Left renal cortex interstitium (tissue), 4 donors: ENCODE data around the gene LRRC32. TPM values are rescaled to one million over a fixed set of nuclear protein-coding genes. Genes with fewer than 3 reads are reported as not detected.

ENCODE experiments used
- DNase-seq, 4 donors: peaks; one replicate each; pipeline ENCODE4 v3.0.0-alpha.2; 2013; ENCODE audit warnings: low read depth in 4 of 4, low spot score in 2 of 4, missing footprints in 1 of 4
- polyA plus RNA-seq, 4 donors: library from polyadenylated mRNA; unstranded; fragments of 120-200 nt; gene quantifications; one replicate each; pipeline ENCODE4 v1.2.1, GENCODE V29; 2013; ENCODE audit not compliant: insufficient read length in 4 of 4

The LRRC32 gene
- polyA plus RNA-seq, 4 donors = 57.0 to 79.4 (median 61.6) TPM

DNA sequence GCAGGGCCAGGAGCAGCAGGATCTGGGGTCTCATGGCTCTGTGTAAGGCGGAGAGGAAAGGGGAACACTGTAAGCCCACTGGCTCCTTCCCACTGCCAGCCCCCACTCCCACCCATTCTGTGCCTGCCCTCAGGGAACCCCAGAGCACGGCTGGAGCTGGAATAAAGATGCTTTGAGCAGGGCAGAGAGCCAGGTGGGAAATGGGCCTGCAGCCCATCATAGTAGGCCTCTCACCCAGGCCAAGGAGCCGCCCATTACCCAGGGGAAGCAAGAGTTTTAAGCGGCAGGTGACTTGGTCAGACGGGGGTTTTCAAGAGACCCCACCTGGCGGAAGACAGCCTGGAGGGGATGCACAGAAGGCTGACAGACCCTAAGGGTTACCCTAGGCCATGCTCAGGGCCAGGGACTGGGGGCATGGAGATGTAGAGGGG lies 4.6 kb downstream of the LRRC32 start:
- no peak for DNase-seq

DNA sequence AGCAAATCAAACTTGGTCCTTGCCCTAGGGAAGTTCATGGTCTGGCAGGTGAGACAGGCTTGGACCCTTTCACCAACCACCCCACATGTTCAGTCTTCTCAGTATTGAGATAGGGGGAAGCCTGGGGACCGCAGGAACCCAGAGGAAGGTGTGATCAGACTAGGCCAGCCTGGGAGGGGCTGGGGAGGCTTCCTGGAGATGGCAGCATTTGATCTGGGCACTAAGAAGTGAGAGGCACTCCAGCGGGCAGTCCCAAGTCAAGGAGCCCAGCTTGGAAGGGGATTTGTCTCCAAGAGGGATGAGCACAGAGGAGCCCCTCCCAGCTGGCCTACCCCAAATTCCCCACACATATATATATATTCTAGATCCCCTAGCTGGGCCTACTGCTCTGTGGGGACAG lies 5.4 kb downstream of the LRRC32 start:
- DNase-seq = no peak

DNA sequence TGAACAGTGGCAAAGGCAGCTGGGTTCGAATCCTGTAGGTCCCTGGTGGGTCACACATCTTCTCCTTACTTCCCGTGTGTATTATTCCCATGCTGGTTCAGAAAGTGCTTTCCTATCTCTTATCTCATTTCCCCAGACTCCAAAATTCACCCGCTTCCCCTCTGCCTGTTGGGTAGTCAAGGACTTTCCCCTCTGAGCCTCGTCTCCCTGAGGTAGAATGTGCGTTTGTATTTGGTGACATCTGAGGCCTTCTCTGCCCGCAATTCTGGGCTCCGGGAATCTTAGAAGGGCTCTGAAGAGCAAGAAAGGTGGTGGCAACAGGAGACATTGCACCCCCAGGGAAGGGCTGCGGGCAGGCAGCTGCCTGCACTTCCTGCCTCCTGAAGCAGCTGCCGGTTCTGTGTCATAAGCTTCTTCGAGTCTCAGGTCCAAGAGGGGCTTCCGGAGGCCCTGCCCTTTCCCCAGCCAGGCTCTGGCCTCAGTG lies 5.9 kb downstream of the LRRC32 start:
- no peak for DNase-seq

DNA sequence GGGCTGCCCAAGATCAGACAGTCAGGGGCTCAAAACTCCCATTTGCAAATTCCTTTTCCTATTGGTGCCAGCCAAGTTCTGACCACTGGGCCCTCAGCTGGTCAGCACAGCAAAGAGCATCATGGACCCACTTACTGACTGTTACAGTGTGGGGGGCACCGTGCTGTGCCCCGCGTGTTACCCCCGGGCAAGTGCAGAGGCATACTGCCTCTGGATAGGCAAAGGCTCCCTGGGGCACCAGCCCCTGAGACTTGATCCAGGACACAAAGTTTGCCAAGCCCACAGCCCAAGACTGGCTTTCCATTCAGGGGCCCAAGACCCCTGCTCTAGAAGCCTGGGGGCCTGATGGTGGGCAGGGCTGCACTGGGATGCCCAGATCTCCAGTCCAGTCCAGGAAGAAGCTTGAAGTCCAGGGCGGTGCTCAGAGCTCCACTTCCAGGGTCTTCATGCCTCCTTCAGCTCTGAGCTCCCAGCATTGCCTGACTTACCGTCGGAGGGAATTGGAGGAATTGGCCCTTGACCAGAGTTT lies 6.6 kb downstream of the LRRC32 start:
- no peak for DNase-seq

DNA sequence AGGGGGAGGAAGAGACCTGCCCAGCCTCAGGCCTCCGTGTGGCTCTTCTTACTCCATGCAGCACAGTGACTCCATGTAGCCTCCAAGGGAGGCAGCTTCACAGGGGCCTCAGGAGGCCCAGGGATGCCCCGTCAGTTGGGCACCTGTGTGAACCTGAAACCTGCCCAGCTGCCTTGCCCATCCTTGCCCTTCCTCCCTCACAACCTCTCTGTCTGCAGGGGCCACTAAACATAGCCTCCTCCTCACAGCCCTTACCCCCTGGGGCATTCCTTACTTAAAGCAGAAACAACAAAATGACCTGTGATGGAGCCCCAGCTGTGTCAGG lies 7.1 kb downstream of the LRRC32 start:
- no peak for DNase-seq

DNA sequence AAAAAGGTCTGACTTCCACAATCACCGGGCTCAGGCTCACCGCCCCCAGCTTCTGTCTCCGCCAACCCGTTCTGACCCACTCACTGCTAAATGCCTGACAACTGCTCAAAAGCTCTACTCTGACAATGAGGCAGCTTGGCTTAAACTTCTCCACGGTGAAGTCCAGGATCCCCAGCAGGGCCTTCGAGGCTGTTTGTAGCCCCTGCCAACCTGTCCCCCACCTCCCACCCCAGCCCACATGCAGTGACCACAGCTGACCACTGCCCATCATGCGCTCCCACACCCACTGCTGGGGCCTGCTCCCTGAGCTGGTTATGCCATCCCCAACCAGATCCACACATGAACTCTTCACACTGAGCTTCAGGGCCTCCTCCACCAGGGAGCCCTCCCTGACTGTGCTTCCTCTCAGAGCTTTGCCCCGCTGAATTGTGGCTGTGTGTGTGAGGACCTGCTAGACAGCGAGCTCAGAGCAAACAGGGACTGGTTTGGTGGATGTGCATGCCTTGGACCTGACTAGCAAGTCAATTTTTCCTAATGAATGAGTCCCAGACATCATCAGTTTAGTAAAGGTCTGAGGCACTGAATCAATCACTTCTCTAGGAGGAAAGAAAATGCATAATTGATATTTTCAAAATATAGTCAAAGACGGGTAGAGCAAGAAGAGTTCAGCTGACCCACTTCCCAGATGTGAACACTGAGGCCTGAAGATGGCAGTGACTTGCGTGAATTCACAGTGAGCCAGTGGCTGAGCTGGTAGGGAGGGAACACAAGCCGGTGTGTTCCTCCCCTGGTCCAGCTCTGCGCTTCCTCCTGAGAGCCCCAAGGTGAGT lies 7.7 kb downstream of the LRRC32 start:
- DNase-seq = no peak

DNA sequence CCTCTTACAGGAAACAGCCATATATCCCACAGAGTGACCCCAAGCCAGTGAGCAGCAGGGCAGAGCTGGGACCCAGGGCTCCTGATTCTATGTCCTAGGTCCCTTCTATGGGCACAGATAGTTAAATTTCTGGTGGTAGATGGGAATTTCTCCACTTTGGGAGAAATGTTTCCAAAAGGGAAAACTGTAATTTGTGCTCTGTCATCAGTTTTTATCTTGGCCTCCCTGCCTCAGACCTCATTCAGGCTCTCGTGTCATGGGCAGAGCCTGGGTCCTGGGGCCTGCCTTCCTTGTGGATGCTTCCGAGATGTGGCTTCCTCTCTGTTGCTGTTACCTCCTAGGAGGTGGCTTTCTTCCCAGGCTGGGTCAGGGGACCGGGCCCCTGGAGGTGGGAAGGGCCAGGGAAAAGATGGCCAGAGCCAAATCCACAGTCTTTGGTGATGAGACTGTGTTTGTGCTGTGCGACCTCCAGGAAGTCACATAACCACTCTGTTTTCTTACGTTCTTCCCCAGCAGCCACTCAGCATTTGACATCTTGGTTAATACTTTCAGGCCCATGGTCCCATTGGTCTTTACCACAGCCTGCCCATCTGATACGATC lies 8.6 kb downstream of the LRRC32 start:
- DNase-seq = no peak

DNA sequence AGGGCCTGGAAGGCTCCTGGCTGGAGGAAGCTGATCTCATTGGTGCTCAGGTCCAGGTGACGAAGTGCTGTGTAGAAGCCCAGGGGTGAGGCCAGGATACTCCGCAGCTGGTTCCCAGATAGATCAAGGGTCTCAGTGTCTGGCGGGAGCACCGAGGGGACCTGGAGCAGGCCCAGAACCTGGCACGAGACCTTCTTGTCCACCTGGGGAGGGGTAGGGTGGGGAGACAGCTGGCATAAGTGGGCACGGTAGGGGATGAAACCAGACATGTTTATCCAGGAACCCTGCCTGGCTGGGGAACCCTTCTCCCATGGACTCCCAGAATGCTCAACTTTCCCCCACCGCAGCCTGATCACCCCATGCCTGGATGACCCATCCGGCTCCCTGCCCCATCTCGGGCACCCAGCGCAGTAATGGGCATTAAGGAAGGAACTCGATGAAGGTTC lies 9.2 kb downstream of the LRRC32 start:
- no peak for DNase-seq

DNA sequence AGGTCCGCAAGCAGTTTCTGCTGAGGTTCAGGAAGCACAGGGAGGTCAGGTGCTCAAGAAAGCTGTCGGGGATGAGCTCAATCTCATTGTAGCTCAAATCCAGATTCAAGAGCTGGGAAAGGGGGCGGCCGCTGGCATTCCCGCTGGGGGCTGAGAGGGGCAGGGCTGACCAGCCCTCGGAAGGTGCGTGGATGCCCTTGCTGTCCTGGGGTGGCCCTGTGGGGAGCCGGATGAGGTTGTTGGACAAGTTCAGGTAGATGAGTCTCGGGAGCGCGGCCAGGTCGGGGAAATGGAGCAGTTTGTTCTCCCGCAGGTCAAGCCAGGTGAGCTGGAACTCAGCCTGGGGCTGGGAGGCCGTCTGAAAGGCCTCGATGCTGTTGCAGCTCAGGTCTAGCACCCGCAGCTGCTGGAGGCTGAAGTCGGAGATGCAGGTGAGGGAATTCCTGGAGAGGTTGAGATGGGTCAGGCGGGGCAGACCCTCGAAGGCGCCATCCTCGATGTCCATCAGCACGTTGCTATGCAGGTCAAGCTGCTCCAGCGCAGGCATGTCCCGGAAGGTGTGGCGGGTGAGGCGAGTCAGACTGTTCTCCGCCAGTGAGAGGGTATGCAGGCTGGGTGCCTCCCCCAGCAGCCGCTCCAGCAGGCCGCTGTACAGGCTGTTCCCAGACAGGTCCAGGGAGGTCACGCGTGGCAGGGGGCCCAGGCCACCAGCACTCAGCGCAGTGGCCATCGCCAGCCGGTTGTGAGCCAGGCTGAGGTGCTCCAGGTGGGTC lies 9.8 kb downstream of the LRRC32 start:
- no peak for DNase-seq

DNA sequence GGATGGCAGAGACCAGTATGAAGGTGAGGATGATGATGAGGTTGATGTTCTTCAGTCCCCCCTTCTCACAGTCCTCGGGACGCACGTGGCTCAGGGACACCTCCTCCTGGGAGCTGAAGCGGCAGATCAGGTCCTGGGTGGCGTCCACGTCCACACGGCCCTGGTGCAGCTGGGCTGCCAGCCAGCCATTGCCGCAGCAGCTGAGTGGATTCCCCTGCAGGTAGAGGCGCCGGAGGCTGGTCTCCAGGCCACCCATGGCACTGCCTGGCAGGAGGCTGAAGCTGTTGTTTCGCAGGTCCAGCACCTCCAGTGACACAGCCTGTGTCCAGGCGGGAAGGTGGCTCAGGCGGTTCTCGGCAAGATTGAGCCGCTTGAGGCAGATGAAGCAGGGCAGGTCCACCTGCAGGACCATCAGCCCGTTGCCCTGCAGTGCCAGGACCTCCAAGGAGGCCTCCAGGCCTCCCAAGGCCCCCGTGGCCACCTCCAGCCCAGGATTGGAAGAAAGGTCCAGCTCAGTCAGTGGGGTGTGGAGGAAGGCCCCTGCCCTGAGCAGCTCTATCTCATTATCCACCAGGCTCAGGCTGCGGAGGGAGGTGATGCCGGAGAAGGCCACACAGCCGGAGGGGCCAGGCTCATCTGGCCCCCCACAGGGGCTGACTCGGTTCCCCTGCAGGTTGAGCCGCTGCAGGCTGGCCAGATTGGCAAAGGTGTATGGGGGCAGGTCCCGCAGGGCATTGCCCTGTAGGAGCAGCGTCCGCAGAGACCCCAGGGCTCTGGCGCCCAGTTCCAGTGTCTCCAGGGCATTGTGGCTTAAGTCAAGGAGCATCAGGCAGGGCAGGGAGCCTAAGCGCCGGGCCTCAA lies 10.6 kb downstream of the LRRC32 start:
- DNase-seq = no peak

DNA sequence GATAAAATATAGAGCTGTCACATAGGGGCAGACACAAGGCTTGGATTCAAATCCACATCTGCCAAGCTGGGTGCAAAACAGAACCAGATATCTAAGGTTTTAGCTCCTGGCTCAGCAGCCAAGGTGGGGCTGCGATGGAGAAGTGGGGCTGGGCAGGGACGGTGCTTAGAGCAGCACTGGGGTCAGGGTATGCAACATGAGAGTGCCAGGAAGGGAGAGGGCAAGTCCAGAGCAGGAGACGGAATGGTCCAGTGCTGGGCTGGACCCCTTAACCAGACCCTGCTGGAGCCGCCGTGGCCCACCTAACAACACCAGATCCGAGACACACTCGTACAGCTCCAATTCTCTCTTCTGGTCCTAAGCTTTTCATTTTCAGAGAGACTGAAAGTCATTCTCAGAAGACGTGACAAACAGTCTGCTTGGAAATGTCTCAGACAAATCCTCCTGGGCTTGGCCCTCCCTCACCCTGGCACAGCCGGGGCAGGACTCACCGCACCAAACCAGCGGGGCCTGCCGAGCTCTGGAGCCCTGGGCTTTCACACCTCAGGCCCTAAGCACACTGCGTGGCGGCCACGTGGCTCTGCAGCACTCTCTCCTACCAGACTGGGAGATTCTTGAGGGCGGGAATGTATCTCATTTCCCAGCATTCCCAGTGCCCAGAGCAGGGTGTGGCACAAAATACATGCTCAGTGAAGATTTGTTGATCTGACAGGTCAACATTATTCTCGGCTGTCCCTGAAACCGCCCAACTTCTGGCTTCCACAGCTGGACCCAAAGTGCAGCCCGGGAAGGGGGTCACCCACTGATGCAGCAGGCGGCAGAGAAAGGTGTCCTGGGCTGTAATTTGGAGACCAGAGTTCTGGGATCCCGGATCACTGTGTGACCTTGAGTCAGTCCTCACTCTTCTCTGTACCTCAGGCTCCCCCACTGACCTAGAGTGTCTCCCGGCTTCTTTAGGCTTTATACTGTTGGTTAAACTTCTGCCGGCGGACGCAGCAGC lies 11.6 kb downstream of the LRRC32 start:
- no peak for DNase-seq

DNA sequence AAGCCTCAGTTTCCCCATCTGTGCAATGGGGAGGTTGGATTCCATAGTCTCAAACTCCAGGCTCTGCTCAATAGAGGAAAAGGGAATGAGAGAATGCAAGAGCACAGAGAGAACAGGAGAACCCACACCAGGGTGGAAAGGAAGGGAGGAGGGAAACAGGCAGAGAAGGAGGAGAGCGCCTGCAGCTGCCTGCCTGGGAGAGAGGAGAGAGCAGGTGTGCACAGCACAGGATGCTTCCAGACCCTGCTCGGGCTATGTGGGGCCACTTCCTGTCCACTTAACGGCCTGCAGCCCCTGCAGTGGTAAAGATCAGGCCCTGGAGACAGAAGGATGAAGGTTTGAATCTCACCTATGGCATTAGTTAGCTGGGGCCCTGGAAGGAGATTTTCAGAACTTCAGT lies 12.3 kb downstream of the LRRC32 start:
- no peak for DNase-seq

DNA sequence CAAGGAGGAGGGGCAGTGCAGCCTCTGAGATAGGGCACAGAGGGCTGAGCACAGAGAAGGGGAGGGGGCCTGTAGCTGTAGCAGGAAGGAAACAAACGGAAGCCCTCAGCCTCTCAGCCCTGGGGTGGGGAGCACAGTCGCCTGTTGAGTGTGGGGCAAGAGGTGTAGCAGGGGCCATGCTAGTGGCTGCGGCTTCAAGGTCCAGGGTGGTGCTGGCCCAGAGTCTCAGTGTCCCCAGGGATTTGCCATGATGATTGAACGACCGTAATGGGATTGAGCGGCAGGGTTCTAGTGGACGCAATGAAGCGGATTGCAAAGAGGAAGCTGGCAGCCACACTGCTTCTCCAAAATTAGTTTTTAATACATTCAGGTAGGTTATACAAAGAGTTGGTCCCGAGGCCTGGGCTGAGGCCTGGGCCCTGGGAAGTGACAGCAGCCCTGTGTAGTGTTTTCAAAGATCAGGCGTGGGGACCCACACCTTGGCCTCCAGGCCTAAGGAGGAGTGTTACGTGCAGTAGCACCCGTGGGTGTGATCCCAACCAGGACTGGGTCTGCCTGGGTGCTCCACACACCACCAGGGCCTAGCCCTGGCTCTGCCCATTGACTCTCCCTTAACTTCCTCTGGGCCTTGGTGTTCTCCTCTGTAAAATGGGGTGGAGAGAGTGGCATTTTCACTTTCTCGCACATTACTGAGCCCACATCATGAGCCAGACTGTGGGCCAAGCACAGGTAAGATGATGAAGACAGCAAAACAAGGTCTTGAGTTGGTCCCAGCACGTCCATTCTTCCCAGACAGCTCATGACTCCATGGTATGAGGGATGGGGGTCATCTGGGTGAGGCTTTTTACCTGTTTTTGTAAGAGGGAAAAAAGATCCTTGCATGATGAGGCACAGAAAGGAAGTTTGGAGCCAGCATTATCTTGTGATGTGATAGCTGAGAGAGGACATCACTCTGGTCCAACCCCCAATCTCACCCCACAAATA lies 13.1 kb downstream of the LRRC32 start:
- no peak for DNase-seq

DNA sequence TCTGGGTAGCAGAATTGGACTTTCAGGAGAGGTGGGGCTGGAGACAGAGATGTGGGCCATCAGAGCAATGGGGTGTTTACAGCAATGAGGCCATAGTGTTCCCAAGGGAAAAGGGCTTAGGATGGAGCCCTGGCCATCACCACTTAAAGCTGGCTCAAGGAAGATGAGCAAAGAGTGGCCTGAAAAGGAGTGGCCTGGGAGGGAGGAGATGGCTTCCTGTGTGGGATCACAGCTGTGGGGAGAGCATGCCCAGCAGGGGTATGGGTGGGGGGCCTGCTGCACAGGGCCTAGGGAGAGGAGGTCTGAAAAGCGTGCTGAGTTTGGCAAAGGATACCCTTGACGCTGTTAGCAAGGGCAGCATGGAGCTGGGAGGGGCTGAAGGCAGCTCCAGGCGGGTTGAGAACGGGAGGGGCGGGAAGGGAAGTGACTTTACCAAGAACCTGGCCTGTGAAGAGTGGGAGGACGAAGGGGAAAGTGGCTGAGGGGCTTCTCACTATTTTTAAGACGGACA lies 13.9 kb downstream of the LRRC32 start:
- DNase-seq = no peak

DNA sequence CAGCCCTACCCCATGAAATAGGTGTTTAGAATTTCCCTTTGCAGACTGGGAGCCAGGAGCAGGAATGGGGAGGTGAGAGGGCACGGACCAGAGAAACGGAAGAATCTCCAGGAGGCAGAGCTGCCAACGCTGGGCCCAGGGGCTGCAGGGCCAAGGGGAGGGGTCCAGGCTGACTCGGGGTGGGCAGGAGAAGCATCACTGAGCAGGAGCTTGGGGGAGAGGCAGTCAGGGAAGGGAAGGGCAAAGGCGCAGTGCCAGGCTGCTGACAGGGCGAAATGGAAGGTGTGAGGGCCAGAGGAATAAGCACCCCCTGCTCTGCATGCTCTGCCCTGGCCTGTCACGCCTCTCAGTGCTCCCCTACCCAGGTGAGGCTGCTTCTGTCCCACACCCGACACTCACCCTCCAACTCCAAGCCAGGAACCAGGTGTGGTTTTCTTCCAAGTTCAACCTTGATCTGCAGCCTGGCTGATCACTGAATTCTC lies 14.5 kb downstream of the LRRC32 start:
- DNase-seq = no peak

DNA sequence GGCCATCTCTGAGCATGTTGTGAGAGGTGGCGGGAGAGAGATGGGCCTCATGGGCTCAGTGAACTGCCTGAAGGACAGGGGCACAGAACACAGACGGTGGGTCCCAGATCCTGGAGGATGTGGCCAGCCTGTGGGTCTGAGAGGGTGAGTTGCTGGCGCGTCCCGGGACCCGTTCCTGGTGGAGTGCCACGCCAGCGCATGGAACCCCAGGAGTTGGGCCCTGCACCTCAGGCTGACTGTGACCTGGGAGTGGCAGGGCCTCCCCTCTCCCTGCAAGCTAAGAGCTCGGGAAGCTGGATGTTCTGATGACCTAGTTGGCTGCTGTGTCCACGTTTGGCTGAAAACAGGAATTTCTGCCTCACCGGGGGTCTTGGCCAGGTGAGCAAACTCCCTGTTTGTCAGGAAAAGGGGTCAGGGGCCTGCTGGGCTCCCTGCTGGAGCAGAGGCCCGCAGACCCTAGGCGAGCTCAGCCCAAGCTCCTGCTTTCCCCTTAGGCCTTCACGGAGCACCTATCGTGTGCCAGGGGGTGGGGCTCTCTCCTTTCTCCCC lies 15.0 kb downstream of the LRRC32 start:
- no peak for DNase-seq

DNA sequence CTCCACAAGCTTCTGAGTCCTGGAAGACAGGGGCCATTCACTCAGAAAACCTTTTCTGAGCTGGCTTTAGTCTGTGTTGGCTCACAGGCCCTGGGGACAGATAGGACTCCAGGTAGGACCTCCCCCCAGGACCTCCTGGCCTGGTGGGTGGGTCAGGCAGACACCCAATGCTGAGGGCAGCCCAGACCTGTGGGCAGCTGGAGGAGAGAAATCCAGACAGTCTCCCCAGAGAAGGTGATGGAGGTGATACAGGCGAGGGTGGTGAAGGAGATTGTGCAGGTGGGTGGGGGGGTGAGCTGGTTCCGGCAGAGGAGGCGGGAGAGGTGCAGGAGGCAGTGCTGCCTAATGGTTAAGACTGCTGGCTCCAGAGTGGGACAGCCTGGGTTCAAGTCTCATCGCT lies 15.6 kb downstream of the LRRC32 start:
- no peak for DNase-seq
